Left ventricle myocardium inferior (tissue), 1 donor: ENCODE data around the gene CACNB3. TPM values are rescaled to one million over a fixed set of nuclear protein-coding genes. Genes with fewer than 3 reads are reported as not detected.
A peak's percentile ranks its signal among the peaks of the same experiment; 100 is the strongest.

Experiments used
- DNase-seq: peaks from one replicate; pipeline ENCODE4 v3.0.0-alpha.2; 2020
- H3K27ac ChIP-seq: fragments of 200-600 bp; replicated peaks from 2 replicates; pipeline ENCODE4 v1.8.0; 2021
- H3K27me3 ChIP-seq: fragments of 200-600 bp; 2 replicates; pipeline ENCODE4 v1.8.0; 2021; ENCODE audit warnings: low read depth
- H3K36me3 ChIP-seq: fragments of 200-600 bp; 2 replicates; pipeline ENCODE4 v1.8.0; 2021
- H3K4me1 ChIP-seq: fragments of 200-600 bp; 2 replicates; pipeline ENCODE4 v1.8.0; 2021
- H3K4me3 ChIP-seq: fragments of 200-600 bp; 2 replicates; pipeline ENCODE4 v1.8.0; 2021; ENCODE audit warnings: mild to moderate bottlenecking, moderate library complexity
- H3K9me3 ChIP-seq: fragments of 200-600 bp; replicated peaks from 2 replicates; pipeline ENCODE4 v1.8.0; 2021
- intact Hi-C: fragments of 100-400 bp; cut with micrococcal nuclease; formaldehyde crosslinking; loops from one replicate; pipeline ENCODE4 v1.11.0; 2022
- total RNA-seq: library from RNA; stranded (reverse); fragmentation: NEBNext Ultra II Directional; extraction: Animal tissue kit (Norgen Biotek cat#: 25700); gene quantifications from one replicate; pipeline ENCODE4 v1.2.1, GENCODE V29; 2021
- TF ChIP-seq, protein P1 (sequence below): fragments of 200-600 bp; IDR thresholded peaks from 2 replicates; pipeline ENCODE4 v1.8.0; 2021; ENCODE audit warnings: antibody characterized with exemption, mild to moderate bottlenecking, borderline replicate concordance
- donor health status: DM: no; HTN: yes; CAD: no; lungs with severe emphysema.

Gene CACNB3
- total RNA-seq, 1 donor from 2014 or later, result 4.8 TPM

GRCh38 chr12:48774516-48774915 lies 43.8 kb upstream of the CACNB3 start:
- peaks cover 87% of the 10 kb centered on the region for H3K36me3 ChIP-seq
- H3K4me1 ChIP-seq, result peaks cover 55% of the 10 kb centered on the region
- no peak for DNase-seq
- H3K9me3 ChIP-seq, result no peaks in the 10 kb centered on the region
- no peaks in the 10 kb centered on the region for H3K27me3 ChIP-seq
- no peak overlapping the region for H3K4me3 ChIP-seq
- H3K27ac ChIP-seq, result no peak overlapping the region
- intact Hi-C loops, result no loop called here
- TF ChIP-seq, protein P1, sequence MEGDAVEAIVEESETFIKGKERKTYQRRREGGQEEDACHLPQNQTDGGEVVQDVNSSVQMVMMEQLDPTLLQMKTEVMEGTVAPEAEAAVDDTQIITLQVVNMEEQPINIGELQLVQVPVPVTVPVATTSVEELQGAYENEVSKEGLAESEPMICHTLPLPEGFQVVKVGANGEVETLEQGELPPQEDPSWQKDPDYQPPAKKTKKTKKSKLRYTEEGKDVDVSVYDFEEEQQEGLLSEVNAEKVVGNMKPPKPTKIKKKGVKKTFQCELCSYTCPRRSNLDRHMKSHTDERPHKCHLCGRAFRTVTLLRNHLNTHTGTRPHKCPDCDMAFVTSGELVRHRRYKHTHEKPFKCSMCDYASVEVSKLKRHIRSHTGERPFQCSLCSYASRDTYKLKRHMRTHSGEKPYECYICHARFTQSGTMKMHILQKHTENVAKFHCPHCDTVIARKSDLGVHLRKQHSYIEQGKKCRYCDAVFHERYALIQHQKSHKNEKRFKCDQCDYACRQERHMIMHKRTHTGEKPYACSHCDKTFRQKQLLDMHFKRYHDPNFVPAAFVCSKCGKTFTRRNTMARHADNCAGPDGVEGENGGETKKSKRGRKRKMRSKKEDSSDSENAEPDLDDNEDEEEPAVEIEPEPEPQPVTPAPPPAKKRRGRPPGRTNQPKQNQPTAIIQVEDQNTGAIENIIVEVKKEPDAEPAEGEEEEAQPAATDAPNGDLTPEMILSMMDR, result no peak

GRCh38 chr12:48775299-48775698 lies 43.0 kb upstream of the CACNB3 start:
- no peak for DNase-seq
- intact Hi-C loops, result no loop called here
- TF ChIP-seq, protein P1, result no peak
- H3K36me3 ChIP-seq, result peaks cover 79% of the 10 kb centered on the region
- H3K4me3 ChIP-seq, result no peak overlapping the region
- peak overlapping the region; percentile 93 for H3K27ac ChIP-seq
- H3K4me1 ChIP-seq, result peaks cover 63% of the 10 kb centered on the region
- H3K9me3 ChIP-seq, result no peaks in the 10 kb centered on the region
- no peaks in the 10 kb centered on the region for H3K27me3 ChIP-seq

- H3K4me1 ChIP-seq, result peaks cover 71% of the 10 kb centered on the region
- H3K27ac ChIP-seq, result peak overlapping the region; percentile 93
- intact Hi-C loops, result no loop called here
These were observed 42.2 kb upstream of the CACNB3 start for GRCh38 chr12:48775991-48776649.

GRCh38 chr12:48776956-48777355 lies 41.3 kb upstream of the CACNB3 start:
- H3K27me3 ChIP-seq, result no peaks in the 10 kb centered on the region
- no peak for DNase-seq
- H3K36me3 ChIP-seq, result peaks cover 63% of the 10 kb centered on the region
- TF ChIP-seq, protein P1, result no peak
- no peaks in the 10 kb centered on the region for H3K9me3 ChIP-seq
- H3K4me3 ChIP-seq, result no peak overlapping the region
- peaks cover 77% of the 10 kb centered on the region for H3K4me1 ChIP-seq
- peak overlapping the region; percentile 93 for H3K27ac ChIP-seq
- intact Hi-C loops, result no loop called here

More at GRCh38 chr12:48775991-48776649, 42.2 kb upstream of the CACNB3 start:
- TF ChIP-seq, protein P1, result no peak
- DNase-seq, result no peak
- no peaks in the 10 kb centered on the region for H3K27me3 ChIP-seq
- H3K9me3 ChIP-seq, result no peaks in the 10 kb centered on the region
- no peak overlapping the region for H3K4me3 ChIP-seq
- H3K36me3 ChIP-seq, result peaks cover 71% of the 10 kb centered on the region

- intact Hi-C loops, result no loop called here
- peak overlapping the region; percentile 93 for H3K27ac ChIP-seq
- peaks cover 80% of the 10 kb centered on the region for H3K4me1 ChIP-seq
- no peak for DNase-seq
- H3K4me3 ChIP-seq, result no peak overlapping the region
- TF ChIP-seq, protein P1, result no peak
- H3K27me3 ChIP-seq, result no peaks in the 10 kb centered on the region
- H3K36me3 ChIP-seq, result peaks cover 61% of the 10 kb centered on the region
- H3K9me3 ChIP-seq, result no peaks in the 10 kb centered on the region
These were observed 40.5 kb upstream of the CACNB3 start for GRCh38 chr12:48777501-48778400.
